Measurements from ENCODE around the gene AQP12B. TPM values are rescaled to one million over a fixed set of nuclear protein-coding genes. Genes with fewer than 3 reads are reported as not detected.

Gene AQP12B
- total and polyA plus RNA-seq, 4 experiments from 2014 or later, result not detected

DNA sequence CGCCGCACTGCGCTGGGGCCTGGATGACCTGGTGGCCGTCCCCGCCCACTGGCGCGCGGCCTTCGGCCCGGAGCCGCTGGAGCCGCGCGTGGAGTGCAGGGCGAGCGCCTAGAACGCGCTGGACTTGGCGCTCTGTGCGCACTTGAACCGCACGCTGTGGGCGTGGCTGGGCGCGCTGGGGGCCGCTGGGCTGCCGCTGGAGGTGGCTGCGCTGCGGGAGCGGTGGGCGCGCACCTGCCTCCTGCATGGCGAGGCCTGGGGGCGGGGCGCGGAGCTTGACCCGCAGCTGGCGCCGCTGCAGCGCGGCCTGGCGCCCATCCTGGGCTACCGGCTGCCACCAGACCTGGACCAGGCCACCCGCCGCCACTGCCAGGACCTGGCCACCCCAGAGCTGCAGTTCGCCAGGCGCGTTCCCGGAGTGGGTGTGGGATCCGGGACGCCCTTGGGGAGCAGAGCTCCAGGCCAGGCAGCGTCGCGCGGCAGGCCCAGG lies 9.9 kb downstream of the AQP12B start:
- H3K4me1 ChIP-seq (ENCODE audit: insufficient read depth, low read length), result no peaks in the 10 kb centered on the region
- POLR2A ChIA-PET (ENCODE audit: partially characterized antibody), result no interaction called here
- peaks cover 5 to 15% of the 10 kb centered on the region in 2 donors for H3K27me3 Mint-ChIP-seq

DNA sequence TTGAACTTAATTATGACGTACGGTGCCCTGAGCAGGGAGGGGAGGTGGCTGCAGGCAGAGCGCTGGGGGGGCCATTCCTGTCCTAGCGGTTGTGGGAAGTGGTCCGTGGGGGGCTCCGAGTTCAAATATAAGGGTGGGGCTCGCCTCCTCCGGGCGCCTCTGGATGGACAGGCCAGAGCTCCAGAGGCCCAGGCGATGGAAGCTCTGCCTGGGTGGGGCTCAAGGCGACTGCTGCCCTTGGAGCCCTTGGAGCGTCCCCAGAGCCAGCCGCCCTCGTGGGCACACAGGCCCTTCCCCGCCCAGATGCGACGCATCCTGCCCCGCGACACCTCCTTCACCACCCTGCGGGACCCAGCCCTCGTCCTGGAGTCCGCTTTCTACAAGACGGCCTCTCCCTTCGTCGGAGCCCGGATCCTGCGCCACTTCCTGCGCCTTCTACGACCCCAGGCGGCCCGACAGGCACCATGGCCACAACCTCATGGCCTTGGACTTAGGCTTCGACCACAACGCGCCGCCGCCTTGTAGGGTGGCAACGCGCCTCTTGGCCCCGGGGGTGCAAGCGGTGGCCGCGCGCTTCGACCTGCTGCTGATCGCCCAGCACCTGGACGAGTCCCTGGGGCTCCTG lies 10.5 kb downstream of the AQP12B start:
- Histone ChIP-seq H3K27me3 (ENCODE audit: insufficient read depth, low read length) (no peaks in the 10 kb centered on the region), H3K27ac (ENCODE audit: low read depth, low read length) (no peak overlapping the region), H3K4me1 (ENCODE audit: insufficient read depth, low read length) (no peaks in the 10 kb centered on the region), H3K4me3 (ENCODE audit: low read length in 2 of 2) (no peak overlapping the region), H3K36me3 (ENCODE audit: insufficient read depth, low read length) (no peaks in the 10 kb centered on the region), H3K9me3 (ENCODE audit: control insufficient read depth in 1 of 2, low read length in 2 of 2) (no peaks in the 10 kb centered on the region)
- ChIA-PET POLR2A (ENCODE audit: partially characterized antibody) (no interaction called here), CTCF (ENCODE audit: partially characterized antibody) (no interaction called here)
- Mint-ChIP-seq H3K4me1 (no peaks in the 10 kb centered on the region), H3K4me3 (no peak overlapping the region), H3K27ac (no peak overlapping the region), H3K27me3 (peaks cover 5 to 17% of the 10 kb centered on the region in 2 donors), H3K9me3 (peaks cover 0 to under 1% (median 0%) of the 10 kb centered on the region in 8 donors), H3K36me3 (no peaks in the 10 kb centered on the region)
- DNase-seq, result no peak
- intact Hi-C loops (cut with micrococcal nuclease), result no loop called here

More for the DNA sequence above, 9.9 kb downstream of the AQP12B start:
- H3K36me3 ChIP-seq (ENCODE audit: insufficient read depth, low read length), result no peaks in the 10 kb centered on the region
- H3K27me3 ChIP-seq (ENCODE audit: insufficient read depth, low read length), result no peaks in the 10 kb centered on the region
- DNase-seq, result no peak
- intact Hi-C loops (cut with micrococcal nuclease), result no loop called here
- H3K4me3 Mint-ChIP-seq, result no peak overlapping the region
- no peak overlapping the region for H3K4me3 ChIP-seq (ENCODE audit: low read length in 2 of 2)
- H3K27ac ChIP-seq (ENCODE audit: low read depth, low read length), result no peak overlapping the region
- H3K9me3 Mint-ChIP-seq, result no peaks in the 10 kb centered on the region
- no peaks in the 10 kb centered on the region for H3K36me3 Mint-ChIP-seq
- H3K27ac Mint-ChIP-seq, result no peak overlapping the region
- CTCF ChIA-PET (ENCODE audit: partially characterized antibody), result no interaction called here
- no peaks in the 10 kb centered on the region for H3K4me1 Mint-ChIP-seq
- no peaks in the 10 kb centered on the region for H3K9me3 ChIP-seq (ENCODE audit: control insufficient read depth in 1 of 2, low read length in 2 of 2)

DNA sequence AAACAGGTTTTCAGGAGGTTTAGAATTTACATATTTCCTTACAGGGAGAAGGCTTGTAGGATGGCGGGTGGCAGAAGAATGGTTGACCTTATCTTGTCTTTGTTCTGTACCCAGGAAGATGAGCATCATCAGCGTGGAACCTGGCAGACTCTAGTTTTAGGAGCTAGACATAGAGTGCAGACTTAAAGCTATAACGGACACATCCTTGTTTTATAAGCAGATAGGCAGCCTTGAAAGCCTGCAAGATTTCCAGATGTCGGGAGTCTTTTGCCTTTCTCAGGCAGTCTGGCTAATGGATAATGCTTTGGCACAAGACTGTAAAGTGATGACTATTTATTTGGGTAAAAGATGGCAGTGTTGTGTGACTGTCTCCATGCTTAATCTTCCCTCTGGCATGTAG lies 11.7 kb downstream of the AQP12B start:
- intact Hi-C loops (cut with micrococcal nuclease), result no loop called here
- CTCF ChIA-PET (ENCODE audit: partially characterized antibody), result no interaction called here
- no peak overlapping the region for H3K27ac Mint-ChIP-seq
- DNase-seq, result no peak
- peaks cover 0 to 7% (median 3%) of the 10 kb centered on the region in 8 donors for H3K9me3 Mint-ChIP-seq
- Histone ChIP-seq H3K4me3 (ENCODE audit: low read length in 2 of 2) (no peak overlapping the region), H3K9me3 (ENCODE audit: control insufficient read depth in 1 of 2, low read length in 2 of 2) (no peaks in the 10 kb centered on the region), H3K4me1 (ENCODE audit: insufficient read depth, low read length) (no peaks in the 10 kb centered on the region), H3K27ac (ENCODE audit: low read depth, low read length) (no peak overlapping the region), H3K36me3 (ENCODE audit: insufficient read depth, low read length) (no peaks in the 10 kb centered on the region), H3K27me3 (ENCODE audit: insufficient read depth, low read length) (no peaks in the 10 kb centered on the region)
- POLR2A ChIA-PET (ENCODE audit: partially characterized antibody), result no interaction called here
- no peaks in the 10 kb centered on the region for H3K4me1 Mint-ChIP-seq
- H3K36me3 Mint-ChIP-seq, result no peaks in the 10 kb centered on the region
- no peak overlapping the region for H3K4me3 Mint-ChIP-seq
- peaks cover 12 to 22% of the 10 kb centered on the region in 2 donors for H3K27me3 Mint-ChIP-seq

DNA sequence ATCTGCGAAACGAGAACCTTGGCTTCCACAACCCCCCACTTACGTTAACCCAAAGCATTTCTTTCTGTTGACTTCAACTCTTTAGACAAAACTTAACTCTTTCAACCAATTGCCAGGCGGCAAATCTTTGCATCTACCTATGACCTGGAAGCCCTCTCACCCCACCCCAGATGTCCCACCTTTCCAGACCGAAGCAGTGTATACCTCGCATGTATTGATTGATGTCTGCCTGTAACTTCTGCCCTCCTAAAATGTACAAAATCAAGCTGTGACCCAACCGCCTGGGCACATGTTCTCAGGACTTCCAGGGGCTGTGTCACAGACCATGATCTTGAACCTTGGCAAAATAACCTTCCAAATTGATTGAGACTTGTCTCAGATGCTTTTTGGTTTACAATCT lies 12.3 kb downstream of the AQP12B start:
- ChIA-PET CTCF (ENCODE audit: partially characterized antibody) (no interaction called here), POLR2A (ENCODE audit: partially characterized antibody) (no interaction called here)
- Mint-ChIP-seq H3K36me3 (no peaks in the 10 kb centered on the region), H3K27me3 (peaks cover 12 to 22% of the 10 kb centered on the region in 2 donors), H3K4me3 (no peak overlapping the region), H3K9me3 (peaks cover 0 to 11% (median 5%) of the 10 kb centered on the region in 8 donors), H3K4me1 (no peaks in the 10 kb centered on the region), H3K27ac (no peak overlapping the region)
- no peak overlapping the region for H3K4me3 ChIP-seq (ENCODE audit: low read length in 2 of 2)
- H3K9me3 ChIP-seq (ENCODE audit: control insufficient read depth in 1 of 2, low read length in 2 of 2), result no peaks in the 10 kb centered on the region
- no peaks in the 10 kb centered on the region for H3K4me1 ChIP-seq (ENCODE audit: insufficient read depth, low read length)
- H3K27ac ChIP-seq (ENCODE audit: low read depth, low read length), result no peak overlapping the region
- intact Hi-C loops (cut with micrococcal nuclease), result no loop called here
- no peak for DNase-seq
- no peaks in the 10 kb centered on the region for H3K36me3 ChIP-seq (ENCODE audit: insufficient read depth, low read length)
- H3K27me3 ChIP-seq (ENCODE audit: insufficient read depth, low read length), result no peaks in the 10 kb centered on the region

DNA sequence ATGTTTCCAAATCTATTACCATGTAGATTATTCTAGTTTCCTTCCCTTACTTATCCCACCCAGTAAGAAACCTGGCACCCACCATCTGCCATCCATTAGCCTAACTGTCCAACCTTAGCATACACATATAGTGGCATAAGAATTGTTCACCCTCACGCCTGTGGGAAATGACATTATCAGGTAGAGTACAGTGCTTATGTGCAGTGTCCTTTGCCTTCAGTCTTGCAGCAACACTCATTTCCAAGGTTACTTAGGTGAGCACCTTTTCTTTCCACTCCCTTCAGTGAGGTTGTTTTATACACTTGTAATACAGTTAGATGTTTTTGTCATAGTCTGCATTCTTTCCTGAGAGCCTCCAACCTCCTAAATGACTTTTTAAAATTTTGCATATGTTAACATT lies 18.1 kb downstream of the AQP12B start:
- Mint-ChIP-seq H3K4me3 (no peak overlapping the region), H3K4me1 (no peaks in the 10 kb centered on the region), H3K9me3 (peaks cover 0 to 24% (median 17%) of the 10 kb centered on the region in 8 donors), H3K36me3 (no peaks in the 10 kb centered on the region), H3K27ac (no peak overlapping the region), H3K27me3 (peaks cover 8 to 19% of the 10 kb centered on the region in 2 donors)
- intact Hi-C loops (cut with micrococcal nuclease), result no loop called here
- H3K4me1 ChIP-seq (ENCODE audit: insufficient read depth, low read length), result no peaks in the 10 kb centered on the region
- H3K36me3 ChIP-seq (ENCODE audit: insufficient read depth, low read length), result no peaks in the 10 kb centered on the region
- H3K4me3 ChIP-seq (ENCODE audit: low read length in 2 of 2), result no peak overlapping the region
- CTCF ChIA-PET (ENCODE audit: partially characterized antibody), result no interaction called here
- no peaks in the 10 kb centered on the region for H3K27me3 ChIP-seq (ENCODE audit: insufficient read depth, low read length)
- no peak overlapping the region for H3K27ac ChIP-seq (ENCODE audit: low read depth, low read length)
- no peak for DNase-seq
- POLR2A ChIA-PET (ENCODE audit: partially characterized antibody), result no interaction called here
- no peaks in the 10 kb centered on the region for H3K9me3 ChIP-seq (ENCODE audit: control insufficient read depth in 1 of 2, low read length in 2 of 2)

DNA sequence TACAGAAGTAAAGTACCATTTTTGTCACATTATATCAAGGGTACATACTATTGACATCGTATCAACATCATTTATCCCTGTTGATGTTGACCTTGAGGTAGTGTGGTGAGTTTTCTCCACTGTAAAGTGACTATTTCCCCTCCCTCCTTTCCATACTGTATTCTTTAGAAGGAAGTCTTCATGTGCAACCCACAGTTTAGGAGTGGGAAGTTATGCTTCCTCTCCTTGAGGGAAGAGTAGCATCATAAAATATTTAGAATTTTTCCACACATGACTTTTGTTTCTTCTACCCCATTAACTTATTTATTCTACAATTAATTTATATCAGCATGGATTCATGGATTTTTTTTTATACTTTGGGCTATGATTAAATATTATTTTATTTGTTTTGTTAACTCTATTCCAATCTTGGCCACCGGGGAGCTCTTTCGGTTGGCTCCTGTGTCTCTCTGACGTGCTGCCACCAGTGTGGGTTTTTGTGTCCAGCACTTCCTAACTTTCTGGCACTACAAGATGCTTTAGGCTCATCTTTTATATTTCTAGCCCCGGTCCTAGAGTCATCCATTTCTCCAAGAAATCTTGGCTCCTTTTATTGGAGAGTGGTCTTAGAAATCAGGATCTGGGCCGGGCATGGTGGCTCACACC lies 19.0 kb downstream of the AQP12B start:
- Histone ChIP-seq H3K27ac (ENCODE audit: low read depth, low read length) (no peak overlapping the region), H3K4me3 (ENCODE audit: low read length in 2 of 2) (no peak overlapping the region), H3K9me3 (ENCODE audit: control insufficient read depth in 1 of 2, low read length in 2 of 2) (no peaks in the 10 kb centered on the region), H3K27me3 (ENCODE audit: insufficient read depth, low read length) (no peaks in the 10 kb centered on the region), H3K36me3 (ENCODE audit: insufficient read depth, low read length) (no peaks in the 10 kb centered on the region), H3K4me1 (ENCODE audit: insufficient read depth, low read length) (no peaks in the 10 kb centered on the region)
- H3K4me1 Mint-ChIP-seq, result no peaks in the 10 kb centered on the region
- peaks cover 8 to 19% of the 10 kb centered on the region in 2 donors for H3K27me3 Mint-ChIP-seq
- H3K4me3 Mint-ChIP-seq, result no peak overlapping the region
- H3K36me3 Mint-ChIP-seq, result no peaks in the 10 kb centered on the region
- H3K9me3 Mint-ChIP-seq, result peaks cover 0 to 24% (median 17%) of the 10 kb centered on the region in 8 donors
- CTCF ChIA-PET (ENCODE audit: partially characterized antibody), result no interaction called here
- DNase-seq, result no peak
- H3K27ac Mint-ChIP-seq, result no peak overlapping the region
- intact Hi-C loops (cut with micrococcal nuclease), result no loop called here
- POLR2A ChIA-PET (ENCODE audit: partially characterized antibody), result no interaction called here

DNA sequence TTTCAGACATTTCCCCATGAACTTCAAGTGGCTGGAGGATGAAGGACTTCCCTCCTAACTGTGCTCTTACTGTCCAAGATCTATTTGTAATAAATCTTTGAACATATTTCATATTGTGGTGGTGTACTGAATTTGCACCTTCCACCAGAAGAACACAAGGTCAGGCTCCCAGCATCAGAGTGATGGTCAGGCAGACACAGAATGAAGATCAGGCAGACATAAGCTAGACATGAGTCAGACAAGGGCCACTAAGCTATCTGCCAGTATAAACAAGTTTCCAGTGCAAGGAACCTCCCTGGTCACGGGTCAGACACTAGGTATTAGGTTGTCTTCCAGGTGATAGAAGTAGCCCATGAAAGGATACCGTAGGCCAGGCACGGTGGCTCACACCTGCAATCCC lies 20.0 kb downstream of the AQP12B start:
- intact Hi-C loops (cut with micrococcal nuclease), result no loop called here
- Mint-ChIP-seq H3K4me1 (no peaks in the 10 kb centered on the region), H3K27ac (no peak overlapping the region), H3K4me3 (no peak overlapping the region), H3K27me3 (peaks cover 7 to 19% of the 10 kb centered on the region in 2 donors), H3K36me3 (no peaks in the 10 kb centered on the region), H3K9me3 (peaks cover 0 to 24% (median 17%) of the 10 kb centered on the region in 8 donors)
- H3K4me1 ChIP-seq (ENCODE audit: insufficient read depth, low read length), result no peaks in the 10 kb centered on the region
- no peaks in the 10 kb centered on the region for H3K27me3 ChIP-seq (ENCODE audit: insufficient read depth, low read length)
- H3K27ac ChIP-seq (ENCODE audit: low read depth, low read length), result no peak overlapping the region
- no peaks in the 10 kb centered on the region for H3K9me3 ChIP-seq (ENCODE audit: control insufficient read depth in 1 of 2, low read length in 2 of 2)
- POLR2A ChIA-PET (ENCODE audit: partially characterized antibody), result no interaction called here
- H3K4me3 ChIP-seq (ENCODE audit: low read length in 2 of 2), result no peak overlapping the region
- no peak for DNase-seq
- H3K36me3 ChIP-seq (ENCODE audit: insufficient read depth, low read length), result no peaks in the 10 kb centered on the region
- CTCF ChIA-PET (ENCODE audit: partially characterized antibody), result no interaction called here

All from CD4-positive, alpha-beta memory T cell (primary cell).